GM12878 (cell line): ENCODE measurements around the gene NISCH. TPM values are rescaled to one million over a fixed set of nuclear protein-coding genes. Genes with fewer than 3 reads are reported as not detected.
A peak's percentile ranks its signal among the peaks of the same experiment; 100 is the strongest.

Experiments used
- ATAC-seq: fragments of 200-7000 bp; cut with Tn5 transposase; 3 replicates; pipeline ENCODE4 v1.9.1; 2020; ENCODE audit warnings: mild to moderate bottlenecking, moderate library complexity
- BruUV-seq: library from RNA; stranded (reverse); fragments of 400-500 nt; replicated peaks from 2 replicates; lab custom pipeline; 2021; lab: Mats Ljungman, UMichigan
- CTCF ChIA-PET: fragments of 300-600 bp; sonication (Branson Sonifier 250); formaldehyde crosslinking; extraction: SDS; loops from one replicate; lab custom pipeline; 2021; ENCODE audit warnings: inconsistent platforms; lab: Yijun Ruan, JAX
- POLR2A ChIA-PET: fragments of 350-600 bp; formaldehyde crosslinking; extraction: SDS; loops from one replicate; lab custom pipeline; 2021; ENCODE audit warnings: inconsistent platforms; lab: Charles Lee
- RAD21 ChIA-PET: fragments of 300-600 bp; sonication (Branson Sonifier 250); formaldehyde crosslinking; loops from one replicate; lab custom pipeline; 2023; ENCODE audit warnings: antibody characterized with exemption; ENCODE audit not compliant: unreplicated experiment; lab: Charles Lee
- SMC1A ChIA-PET: fragments of 300-600 bp; sonication (Branson Sonifier 250); formaldehyde crosslinking; loops from one replicate; lab custom pipeline; 2023; ENCODE audit not compliant: unreplicated experiment, uncharacterized antibody; lab: Charles Lee
- DNase-seq: peaks from one replicate; pipeline ENCODE4 v3.0.0-alpha.2; 2011; ENCODE audit warnings: low read depth, low spot score
- FAIRE-seq: peaks from 3 replicates; lab custom pipeline; 2011; peaks lifted over from hg19 to GRCh38; lab: Jason Lieb, UNC
- H2AFZ ChIP-seq: 2 replicates; pipeline ENCODE4 v1.6.0; 2011; ENCODE audit warnings: low read depth, low read length, control low read depth; ENCODE audit not compliant: control insufficient read depth
- H3K27ac ChIP-seq: 2 replicates; pipeline ENCODE4 v1.5.1; 2011; ENCODE audit warnings: control low read depth; ENCODE audit not compliant: control insufficient read depth, insufficient read depth
- H3K27me3 ChIP-seq, 2 experiments: replicated peaks in 1 of 2; 2 replicates each; pipeline versions ENCODE4 v1.6.0 to v1.6.1; 2011; ENCODE audit warnings: low read length in 1 of 2; ENCODE audit not compliant: control insufficient read depth in 2 of 2, insufficient read depth in 2 of 2
- H3K36me3 ChIP-seq, 2 experiments: 2 replicates each; pipeline ENCODE4 v1.5.1; 2011; ENCODE audit warnings: low read length in 1 of 2; ENCODE audit not compliant: control insufficient read depth in 2 of 2, insufficient read depth in 2 of 2
- H3K4me1 ChIP-seq: 2 replicates; pipeline ENCODE4 v1.6.1; 2011; ENCODE audit warnings: mild to moderate bottlenecking, low read length, moderate library complexity, mixed read lengths; ENCODE audit not compliant: control insufficient read depth, insufficient read depth
- H3K4me2 ChIP-seq: 2 replicates; pipeline ENCODE4 v1.6.0; 2011; ENCODE audit warnings: control low read depth; ENCODE audit not compliant: control insufficient read depth, insufficient read depth
- H3K4me3 ChIP-seq: fragments of 200-600 bp; sonication (generic); 2 replicates; pipeline ENCODE4 v1.5.1; 2016
- H3K79me2 ChIP-seq: 2 replicates; pipeline ENCODE4 v1.6.0; 2011; ENCODE audit warnings: low read length; ENCODE audit not compliant: control insufficient read depth, insufficient read depth
- H3K9ac ChIP-seq: 2 replicates; pipeline ENCODE4 v1.8.0; 2011; ENCODE audit warnings: low read length, control low read depth, mixed read lengths; ENCODE audit not compliant: control insufficient read depth, insufficient read depth
- H3K9me3 ChIP-seq: replicated peaks from 3 replicates; pipeline ENCODE4 v1.5.1; 2011; ENCODE audit warnings: mild to moderate bottlenecking, low read length; ENCODE audit not compliant: control insufficient read depth, insufficient read depth
- H4K20me1 ChIP-seq: 2 replicates; pipeline ENCODE4 v1.6.0; 2011; ENCODE audit not compliant: control insufficient read depth, insufficient read depth
- CREB1 ChIP-seq: IDR thresholded peaks from 2 replicates; pipeline ENCODE4 v1.6.1; 2012; ENCODE audit warnings: low read depth, mild to moderate bottlenecking, inconsistent platforms
- EED ChIP-seq: sonication (generic); IDR thresholded peaks from 2 replicates; pipeline ENCODE4 v1.6.1; 2016; ENCODE audit warnings: antibody characterized with exemption, low read depth
- IKZF2 ChIP-seq, 2 experiments: fragments of 450-650 bp; IDR thresholded peaks; 2 replicates each; pipeline ENCODE4 v1.6.1; 2017; ENCODE audit warnings: mild to moderate bottlenecking in 2 of 2, moderate library complexity in 2 of 2
- NFXL1 ChIP-seq: fragments of 450-650 bp; IDR thresholded peaks from 2 replicates; pipeline ENCODE4 v1.6.1; 2017; ENCODE audit warnings: antibody characterized with exemption, mild to moderate bottlenecking, borderline replicate concordance
- NFYB ChIP-seq: IDR thresholded peaks from 2 replicates; pipeline ENCODE4 v1.6.1; 2011; ENCODE audit warnings: low read depth, mild to moderate bottlenecking, low read length, improper control_type of control experiment, moderate library complexity; ENCODE audit not compliant: insufficient read depth
- NR2C2 ChIP-seq: IDR thresholded peaks from 2 replicates; pipeline ENCODE4 v1.6.1; 2011; ENCODE audit warnings: borderline replicate concordance, low read depth; ENCODE audit not compliant: control insufficient read depth, insufficient read length
- POLR2A ChIP-seq: IDR thresholded peaks from 2 replicates; pipeline ENCODE4 v1.6.1; 2011; ENCODE audit warnings: low read depth, mild to moderate bottlenecking, low read length
- POLR2AphosphoS5 ChIP-seq: IDR thresholded peaks from 2 replicates; pipeline ENCODE4 v1.6.1; 2011; ENCODE audit warnings: mild to moderate bottlenecking, low read length, inconsistent platforms
- SIX5 ChIP-seq: IDR thresholded peaks from 2 replicates; pipeline ENCODE4 v1.6.1; 2011; ENCODE audit warnings: mild to moderate bottlenecking, low read depth, low read length, moderate library complexity; ENCODE audit not compliant: severe bottlenecking
- SPI1 ChIP-seq: IDR thresholded peaks from 2 replicates; pipeline ENCODE4 v1.6.1; 2011; ENCODE audit warnings: low read depth, mild to moderate bottlenecking, low read length, moderate library complexity, borderline replicate concordance; ENCODE audit not compliant: insufficient read depth
- STAT3 ChIP-seq: IDR thresholded peaks from 2 replicates; pipeline ENCODE4 v1.6.1; 2011; ENCODE audit warnings: low read depth, low read length, improper control_type of control experiment
- WRNIP1 ChIP-seq: IDR thresholded peaks from 2 replicates; pipeline ENCODE4 v1.6.1; 2011; ENCODE audit warnings: low read depth, low read length, improper control_type of control experiment, borderline replicate concordance
- ZBTB33 ChIP-seq: fragments of 450-650 bp; IDR thresholded peaks from 2 replicates; pipeline ENCODE4 v1.6.1; 2017; ENCODE audit warnings: mild to moderate bottlenecking
- ZSCAN29 ChIP-seq: fragments of 450-650 bp; IDR thresholded peaks from 2 replicates; pipeline ENCODE4 v1.6.1; 2017; ENCODE audit warnings: mild to moderate bottlenecking, moderate library complexity
- WGBS: methylation state at CpG from one replicate; pipeline ENCODE4 v1.1.6; 2016; ENCODE audit warnings: low lambda C conversion rate; ENCODE audit not compliant: insufficient replicate concordance, insufficient coverage; ENCODE audit errors: missing lambda C conversion rate; 5-methylcytosine and 5-hydroxymethylcytosine counted together
- in situ Hi-C: fragments of 300-500 bp; cut with MboI; formaldehyde crosslinking; loops from 9 replicates; pipeline ENCODE4 v1.14.3; 2018; ENCODE audit warnings: mixed read lengths
- intact Hi-C: fragments of 100-400 bp; cut with micrococcal nuclease; formaldehyde crosslinking; loops from one replicate; pipeline ENCODE4 v1.14.2; 2022; ENCODE audit not compliant: unreplicated experiment
- polyA plus RNA-seq, 11 experiments: library from polyadenylated mRNA; depleted of rRNA in 4 of 11; unstranded in 6 of 11; stranded (reverse) in 5 of 11; fragments of >200 nt; fragmentation: Nextera tagmentation in 4 of 11; fragmentation: Illumina TruSeq in 1 of 11; extraction: Ambion mirVana in 4 of 11; extraction: Trizol in 1 of 11; gene quantifications; 1 replicate in 1 of 11; 2 replicates in 10 of 11; pipeline versions ENCODE4 v1.2.1 to v1.2.3, GENCODE V29; 2011 to 2016; ENCODE audit warnings: inconsistent platforms in 2 of 11, missing spikeins in 2 of 11, low read depth in 1 of 11
- total RNA-seq, 4 experiments: library from RNA; depleted of rRNA in 3 of 4; stranded (reverse); fragments of >200 nt in 3 of 4; fragmentation: Illumina TruSeq in 1 of 4; extraction: Trizol in 1 of 4; gene quantifications; 2 replicates each; pipeline versions ENCODE4 v1.2.1 to v1.2.3, GENCODE V29; 2013 to 2021
- TF ChIP-seq, protein P1 (sequence below): IDR thresholded peaks from 2 replicates; pipeline ENCODE4 v1.6.1; 2012; ENCODE audit warnings: low read length, inconsistent platforms

Gene NISCH
- total and polyA plus RNA-seq, 10 of the 15 experiments (the other 5 are each of a cell fraction or from before 2014, with no cell fraction given): 0.76 to 52.5 (median 24.6) TPM

DNA sequence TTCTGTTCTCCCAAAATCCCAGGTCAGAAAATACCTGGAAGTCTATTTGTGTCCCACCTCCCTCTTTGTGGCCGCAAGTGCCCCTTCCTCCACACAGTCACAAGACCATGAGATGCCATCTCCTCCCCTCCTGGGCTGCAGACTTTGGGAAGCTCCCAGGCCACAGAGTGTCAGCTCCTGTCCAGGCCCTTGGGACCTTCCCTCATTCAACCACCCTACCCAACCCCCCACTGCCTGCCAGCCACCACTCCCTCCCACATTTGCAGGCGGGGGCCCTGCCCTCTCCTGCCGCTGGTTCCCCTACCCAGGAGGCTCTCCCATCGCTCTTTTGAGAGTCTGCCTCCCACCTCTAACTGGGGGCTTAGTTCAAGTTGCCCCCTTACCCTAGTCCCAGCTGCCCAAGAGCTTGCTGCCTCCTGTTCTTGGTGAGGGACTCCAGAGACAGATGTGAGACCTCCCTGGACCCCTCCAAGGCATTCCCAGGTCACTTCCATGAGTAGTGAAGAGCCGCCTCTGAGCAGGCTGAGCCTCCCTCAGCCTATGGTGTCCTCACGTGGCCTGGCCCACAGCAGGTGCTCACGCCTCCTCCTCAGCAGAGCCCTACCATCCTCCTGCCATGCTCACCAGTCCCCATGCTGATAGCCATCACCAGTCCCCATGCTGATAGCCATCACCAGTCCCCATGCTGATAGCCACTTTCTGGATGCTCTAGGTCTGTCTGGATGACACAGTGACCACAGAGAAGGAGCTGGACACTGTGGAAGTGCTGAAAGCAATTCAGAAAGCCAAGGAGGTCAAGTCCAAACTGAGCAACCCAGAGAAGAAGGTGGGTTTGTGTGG, 23.9 kb downstream of the NISCH start:
- FAIRE-seq: no peak
- no peak for ATAC-seq
- POLR2A ChIA-PET: no interaction called here

DNA sequence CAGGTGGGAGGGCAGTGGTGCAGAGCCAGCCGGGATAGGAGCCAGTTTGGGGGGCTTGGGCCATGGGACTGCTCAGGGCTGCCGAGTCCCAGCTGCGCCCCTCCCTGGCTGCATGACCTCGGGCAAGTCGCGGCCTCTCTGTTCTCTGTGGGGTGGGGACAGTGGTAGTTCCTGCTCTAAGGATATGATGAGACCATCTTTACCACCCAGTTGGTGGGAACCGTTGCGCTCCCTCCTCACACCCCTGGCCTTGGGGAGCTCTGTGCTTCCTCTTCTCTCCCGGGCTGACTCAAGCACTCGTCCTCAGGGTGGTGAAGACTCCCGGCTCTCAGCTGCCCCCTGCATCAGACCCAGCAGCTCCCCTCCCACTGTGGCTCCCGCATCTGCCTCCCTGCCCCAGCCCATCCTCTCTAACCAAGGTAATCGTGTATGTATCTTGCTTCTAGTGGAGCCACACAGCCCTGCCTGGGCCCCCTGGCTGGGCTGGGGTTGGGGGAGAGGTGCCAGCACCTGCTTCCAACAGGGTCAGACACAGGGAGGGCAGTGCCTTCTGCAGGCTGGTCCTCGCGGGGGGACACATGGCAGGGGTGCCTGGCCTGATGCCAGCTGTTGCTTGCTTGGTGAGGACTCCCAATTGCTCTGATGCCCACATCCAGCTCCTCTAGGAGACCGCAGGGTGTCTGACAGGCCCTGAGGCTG, 24.6 kb downstream of the NISCH start:
- CTCF ChIA-PET: interaction anchor here (0.6 kb wide), 1 partner anchor 112 kb away, joined by 3 read pairs; no protein-coding TSS in a partner anchor
- RAD21 ChIA-PET: no interaction called here
- no peaks in the 10 kb centered on the region for H3K79me2 ChIP-seq
- no TSS peak for BruUV-seq
- H3K27me3 ChIP-seq: no peaks in the 10 kb centered on the region
- no peak overlapping the region for H3K27ac ChIP-seq
- no peaks in the 10 kb centered on the region for H3K9me3 ChIP-seq
- WGBS: 81% methylated on average over 11 of the region's 16 CpGs
- ATAC-seq (no peak), DNase-seq (no peak), FAIRE-seq (no peak)
- no peaks in the 10 kb centered on the region for H3K4me1 ChIP-seq
- in situ Hi-C loops (no loop called here), intact Hi-C loops (no loop called here)
- no peak overlapping the region for H3K4me2 ChIP-seq
- H3K36me3 ChIP-seq: peaks cover 26 to 41% of the 10 kb centered on the region in 2 experiments
- POLR2A ChIA-PET: no interaction called here
- H3K4me3 ChIP-seq: no peak overlapping the region
- no peak overlapping the region for H2AFZ ChIP-seq
- no peak overlapping the region for H3K9ac ChIP-seq
- H4K20me1 ChIP-seq: no peaks in the 10 kb centered on the region
- SMC1A ChIA-PET: no interaction called here
- TF ChIP-seq SPI1: no peak
- no peak for TF ChIP-seq SIX5
- TF ChIP-seq, protein P1, sequence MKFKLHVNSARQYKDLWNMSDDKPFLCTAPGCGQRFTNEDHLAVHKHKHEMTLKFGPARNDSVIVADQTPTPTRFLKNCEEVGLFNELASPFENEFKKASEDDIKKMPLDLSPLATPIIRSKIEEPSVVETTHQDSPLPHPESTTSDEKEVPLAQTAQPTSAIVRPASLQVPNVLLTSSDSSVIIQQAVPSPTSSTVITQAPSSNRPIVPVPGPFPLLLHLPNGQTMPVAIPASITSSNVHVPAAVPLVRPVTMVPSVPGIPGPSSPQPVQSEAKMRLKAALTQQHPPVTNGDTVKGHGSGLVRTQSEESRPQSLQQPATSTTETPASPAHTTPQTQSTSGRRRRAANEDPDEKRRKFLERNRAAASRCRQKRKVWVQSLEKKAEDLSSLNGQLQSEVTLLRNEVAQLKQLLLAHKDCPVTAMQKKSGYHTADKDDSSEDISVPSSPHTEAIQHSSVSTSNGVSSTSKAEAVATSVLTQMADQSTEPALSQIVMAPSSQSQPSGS: no peak
- no peak for TF ChIP-seq EED
- TF ChIP-seq NFXL1: no peak
- no peak for TF ChIP-seq ZBTB33
- TF ChIP-seq STAT3: no peak
- no peak for TF ChIP-seq ZSCAN29
- TF ChIP-seq NFYB: no peak
- TF ChIP-seq NR2C2: no peak
- TF ChIP-seq CREB1: no peak

More for the DNA sequence above, 23.9 kb downstream of the NISCH start:
- Histone ChIP-seq H3K36me3 (peaks cover 26 to 41% of the 10 kb centered on the region in 2 experiments), H4K20me1 (no peaks in the 10 kb centered on the region), H3K4me1 (no peaks in the 10 kb centered on the region), H3K79me2 (no peaks in the 10 kb centered on the region), H2AFZ (no peak overlapping the region), H3K4me2 (no peak overlapping the region), H3K27ac (no peak overlapping the region), H3K27me3 (no peaks in the 10 kb centered on the region), H3K9ac (no peak overlapping the region), H3K4me3 (no peak overlapping the region), H3K9me3 (no peaks in the 10 kb centered on the region)
- no TSS peak for BruUV-seq
- TF ChIP-seq POLR2A (peak; percentile 35; the same call in 1 of the 2 replicates), POLR2AphosphoS5 (0 out of 2 replicates have a peak, but pooled peaks have one; percentile 22), WRNIP1 (no peak), IKZF2 (IDR thresholded peaks at IDR 0.05) (no peak)
- ChIA-PET RAD21 (no interaction called here), CTCF (no interaction called here), SMC1A (no interaction called here)
- no peak for DNase-seq
- intact Hi-C loops: no loop called here
- 84% methylated on average over 7 of the region's 7 CpGs for WGBS
- in situ Hi-C loops: no loop called here
